Testis (tissue), 3 donors: Measurements from ENCODE around the gene KIF17. TPM values are rescaled to one million over a fixed set of nuclear protein-coding genes. Genes with fewer than 3 reads are reported as not detected.

Experiments used
- DNase-seq: peaks from one replicate; pipeline ENCODE4 v3.0.0-alpha.2; 2019
- H3K27ac ChIP-seq, 2 donors: fragments of 200-600 bp; sonication (generic); one replicate each; pipeline ENCODE4 v1.5.1; 2019
- H3K27me3 ChIP-seq: fragments of 200-600 bp; sonication (generic); one replicate; pipeline ENCODE4 v1.5.1; 2019
- H3K36me3 ChIP-seq: fragments of 200-600 bp; sonication (generic); one replicate; pipeline ENCODE4 v1.5.1; 2017; ENCODE audit warnings: low read depth; ENCODE audit errors: missing control alignments
- H3K4me1 ChIP-seq: fragments of 200-600 bp; sonication (generic); one replicate; pipeline ENCODE4 v1.5.1; 2019
- H3K4me3 ChIP-seq, 2 donors: fragments of 200-600 bp; sonication (generic); one replicate each; pipeline ENCODE4 v1.5.1; 2017 to 2019
- H3K9me3 ChIP-seq: fragments of 200-600 bp; sonication (generic); one replicate; pipeline ENCODE4 v1.5.1; 2017
- POLR2A ChIP-seq: fragments of 450-650 bp; IDR thresholded peaks from one replicate; pipeline ENCODE4 v1.6.1; 2017; ENCODE audit warnings: antibody characterized with exemption, mild to moderate bottlenecking, moderate library complexity
- WGBS, 2 donors: methylation state at CpG; one replicate each; pipeline ENCODE4 v1.1.5; 2018; 5-methylcytosine and 5-hydroxymethylcytosine counted together
- intact Hi-C: fragments of 100-400 bp; cut with DNase I; formaldehyde crosslinking; loops from one replicate; pipeline ENCODE4 v1.15.1; 2023; ENCODE audit warnings: low total_unique reads
- polyA plus RNA-seq: library from polyadenylated mRNA; stranded (reverse); fragments of 350-450 nt; fragmentation: Illumina TruSeq; extraction: RNeasy Lipid Tissue Mini Kit (QIAGEN cat#74804); gene quantifications from one replicate; pipeline ENCODE4 v1.2.3, GENCODE V29; 2014; ENCODE audit warnings: low read depth, low replicate concordance; ENCODE audit not compliant: insufficient read depth
- total RNA-seq, 2 donors: library from RNA; depleted of rRNA; stranded (reverse); fragments of >200 nt; gene quantifications; one replicate each; pipeline ENCODE4 v1.2.3, GENCODE V29; 2016
- TF ChIP-seq, protein P1 (sequence below), 3 experiments: fragments of 450-650 bp in 2 of 3; fragments of 200-600 bp in 1 of 3; sonication (generic) in 1 of 3; IDR thresholded peaks; one replicate each; pipeline ENCODE4 v1.5.1; 2016 to 2019; ENCODE audit warnings: antibody characterized with exemption in 3 of 3, mild to moderate bottlenecking in 2 of 3, moderate library complexity in 1 of 3

Gene KIF17
- total and polyA plus RNA-seq, 3 donors from 2014 or later, result 36.1 to 80.2 (median 54.1) TPM

DNA sequence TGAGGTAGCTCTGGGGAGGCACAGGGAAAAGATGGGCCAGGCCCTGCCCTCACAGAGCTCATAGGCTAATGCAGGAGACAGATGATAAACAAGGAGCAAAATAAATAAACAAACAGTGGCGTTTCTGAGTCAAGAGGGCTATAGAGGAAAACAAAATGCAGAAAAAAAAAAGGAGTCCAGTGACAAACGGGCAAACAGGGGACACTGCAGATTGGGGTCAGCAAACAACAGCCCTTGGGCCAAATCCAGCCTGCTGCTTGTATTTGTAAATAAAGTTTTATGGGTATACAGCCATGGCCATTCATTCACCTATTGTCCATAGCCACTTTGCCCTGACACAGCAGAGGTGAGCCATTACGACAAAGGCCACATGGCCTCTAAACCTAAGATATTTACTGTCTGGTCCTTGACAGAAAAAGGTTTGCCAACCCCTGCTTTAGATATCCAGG, 103.7 kb downstream of the KIF17 start:
- Histone ChIP-seq H3K27ac (no peak overlapping the region), H3K4me3 (no peak overlapping the region), H3K9me3 (no peaks in the 10 kb centered on the region), H3K27me3 (no peaks in the 10 kb centered on the region), H3K4me1 (no peaks in the 10 kb centered on the region), H3K36me3 (no peaks in the 10 kb centered on the region)
- no peak for DNase-seq
- intact Hi-C loops, result no loop called here
- TF ChIP-seq, protein P1, sequence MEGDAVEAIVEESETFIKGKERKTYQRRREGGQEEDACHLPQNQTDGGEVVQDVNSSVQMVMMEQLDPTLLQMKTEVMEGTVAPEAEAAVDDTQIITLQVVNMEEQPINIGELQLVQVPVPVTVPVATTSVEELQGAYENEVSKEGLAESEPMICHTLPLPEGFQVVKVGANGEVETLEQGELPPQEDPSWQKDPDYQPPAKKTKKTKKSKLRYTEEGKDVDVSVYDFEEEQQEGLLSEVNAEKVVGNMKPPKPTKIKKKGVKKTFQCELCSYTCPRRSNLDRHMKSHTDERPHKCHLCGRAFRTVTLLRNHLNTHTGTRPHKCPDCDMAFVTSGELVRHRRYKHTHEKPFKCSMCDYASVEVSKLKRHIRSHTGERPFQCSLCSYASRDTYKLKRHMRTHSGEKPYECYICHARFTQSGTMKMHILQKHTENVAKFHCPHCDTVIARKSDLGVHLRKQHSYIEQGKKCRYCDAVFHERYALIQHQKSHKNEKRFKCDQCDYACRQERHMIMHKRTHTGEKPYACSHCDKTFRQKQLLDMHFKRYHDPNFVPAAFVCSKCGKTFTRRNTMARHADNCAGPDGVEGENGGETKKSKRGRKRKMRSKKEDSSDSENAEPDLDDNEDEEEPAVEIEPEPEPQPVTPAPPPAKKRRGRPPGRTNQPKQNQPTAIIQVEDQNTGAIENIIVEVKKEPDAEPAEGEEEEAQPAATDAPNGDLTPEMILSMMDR (IDR thresholded peaks at IDR 0.05), result no peak
- no peak for TF ChIP-seq POLR2A
- WGBS, 2 donors, result 80 to 83% methylated on average over 3 of the region's 3 CpGs

Other genes starting within 250 kb of the KIF17 start
- 1 to 10 TPM; 7.8 to 9.5 TPM for gene CAMK2N1, start 231.8 kb downstream of the KIF17 start, total RNA-seq
- 12.3 TPM for gene CAMK2N1, start 231.8 kb downstream of the KIF17 start, polyA plus RNA-seq
- gene MUL1, start 209.9 kb downstream of the KIF17 start, total RNA-seq, result 10 to 100 TPM; 22.4 to 32.0 TPM
- gene MUL1, start 209.9 kb downstream of the KIF17 start, polyA plus RNA-seq, result 28.9 TPM
- 1 to 10 TPM; 1.1 to 1.3 TPM for gene FAM43B, start 165.4 kb downstream of the KIF17 start, total RNA-seq
- gene FAM43B, start 165.4 kb downstream of the KIF17 start, polyA plus RNA-seq, result 0.66 TPM
- gene CDA, start 128.9 kb downstream of the KIF17 start, total RNA-seq, result 1 to 10 TPM in 1 of 2 donors, under 1 TPM in 1; 0.81 to 2.0 TPM
- gene CDA, start 128.9 kb downstream of the KIF17 start, polyA plus RNA-seq, result 2.5 TPM
- 100 to 1,000 TPM; 157 to 168 TPM for gene PINK1, start 84.5 kb downstream of the KIF17 start, total RNA-seq
- gene PINK1, start 84.5 kb downstream of the KIF17 start, polyA plus RNA-seq, result 340 TPM
- gene DDOST, start 56.6 kb downstream of the KIF17 start, total RNA-seq, result 100 to 1,000 TPM; 207 to 275 TPM
- gene DDOST, start 56.6 kb downstream of the KIF17 start, polyA plus RNA-seq, result 237 TPM
- 1 to 10 TPM; 4.2 to 5.8 TPM for gene SH2D5, start 14.7 kb upstream of the KIF17 start, total RNA-seq
- gene SH2D5, start 14.7 kb upstream of the KIF17 start, polyA plus RNA-seq, result 5.1 TPM
- 100 to 1,000 TPM; 347 to 401 TPM for gene HP1BP3, start 69.3 kb upstream of the KIF17 start, total RNA-seq
- 165 TPM for gene HP1BP3, start 69.3 kb upstream of the KIF17 start, polyA plus RNA-seq